ENCODE results near the gene C22orf23. TPM values are rescaled to one million over a fixed set of nuclear protein-coding genes. Genes with fewer than 3 reads are reported as not detected.

Gene C22orf23
- total and polyA plus RNA-seq, 11 donors: 0.16 to 0.80 (median 0.44) TPM; not detected in 2

GRCh38 chr22:37995460-37995859 lies 42.1 kb upstream of the C22orf23 start:
- H3K27ac ChIP-seq: no peak overlapping the region
- H3K4me3 ChIP-seq: no peak overlapping the region
- WGBS, 4 donors: 67 to 89% (median 88%) methylated on average over 4 of the region's 4 CpGs
- DNase-seq (no peak), ATAC-seq (no peak)
- H3K27me3 ChIP-seq: no peaks in the 10 kb centered on the region
- H3K36me3 ChIP-seq: no peaks in the 10 kb centered on the region
- no peaks in the 10 kb centered on the region for H3K9me3 ChIP-seq
- no peak for TF ChIP-seq CTCF (IDR thresholded peaks at IDR 0.05)
- no peak for TF ChIP-seq POLR2A (IDR thresholded peaks at IDR 0.05)
- peaks cover 0 to 11% (median under 1%) of the 10 kb centered on the region in 12 donors for H3K4me1 ChIP-seq
- intact Hi-C loops (cut with DNase I): no loop called here

GRCh38 chr22:37994982-37995381 lies 41.6 kb upstream of the C22orf23 start:
- no peak overlapping the region for H3K4me3 ChIP-seq
- intact Hi-C loops (cut with DNase I): no loop called here
- no peak for DNase-seq
- H3K27ac ChIP-seq: no peak overlapping the region
- H3K9me3 ChIP-seq: no peaks in the 10 kb centered on the region
- ATAC-seq: no peak
- TF ChIP-seq POLR2A (IDR thresholded peaks at IDR 0.05) (no peak), CTCF (IDR thresholded peaks at IDR 0.05) (no peak)
- no peaks in the 10 kb centered on the region for H3K27me3 ChIP-seq
- H3K4me1 ChIP-seq: peaks cover 0 to 16% (median 3%) of the 10 kb centered on the region in 12 donors
- H3K36me3 ChIP-seq: no peaks in the 10 kb centered on the region
- 82 to 90% (median 84%) methylated on average over 5 to 6 of the region's 6 CpGs for WGBS, 4 donors

- H3K27me3 ChIP-seq: no peaks in the 10 kb centered on the region
- intact Hi-C loops (cut with DNase I): no loop called here
- TF ChIP-seq POLR2A (IDR thresholded peaks at IDR 0.05) (no peak), CTCF (IDR thresholded peaks at IDR 0.05) (no peak)
- DNase-seq (no peak), ATAC-seq (no peak)
- no peaks in the 10 kb centered on the region for H3K9me3 ChIP-seq
- H3K27ac ChIP-seq: no peak overlapping the region
- H3K36me3 ChIP-seq: no peaks in the 10 kb centered on the region
- 80 to 87% (median 85%) methylated on average over 6 of the region's 6 CpGs for WGBS, 4 donors
- peaks cover 0 to 19% (median 1%) of the 10 kb centered on the region in 12 donors for H3K4me1 ChIP-seq
- no peak overlapping the region for H3K4me3 ChIP-seq
Observed at GRCh38 chr22:37994049-37994448, 40.6 kb upstream of the C22orf23 start.

GRCh38 chr22:37991731-37992442 lies 38.5 kb upstream of the C22orf23 start:
- TF ChIP-seq POLR2A (IDR thresholded peaks at IDR 0.05): no peak
- TF ChIP-seq CTCF (IDR thresholded peaks at IDR 0.05): no peak
- no peak overlapping the region for H3K27ac ChIP-seq
- H3K4me3 ChIP-seq: no peak overlapping the region
- H3K4me1 ChIP-seq: peaks cover 0 to 19% (median 1%) of the 10 kb centered on the region in 12 donors
- WGBS, 4 donors: 74 to 85% (median 76%) methylated on average over 6 of the region's 6 CpGs
- DNase-seq (no peak), ATAC-seq (no peak)
- H3K36me3 ChIP-seq: peaks cover 0 to under 1% (median 0%) of the 10 kb centered on the region in 9 donors
- H3K9me3 ChIP-seq: no peaks in the 10 kb centered on the region
- intact Hi-C loops (cut with DNase I): no loop called here
- no peaks in the 10 kb centered on the region for H3K27me3 ChIP-seq

Measured in heart left ventricle (tissue), 16 donors.